Medulla oblongata (tissue), 1 donor: ENCODE data around the gene HHIPL1.

Experiments
- DNase-seq: peaks from one replicate; pipeline ENCODE4 v3.0.0-alpha.2; 2015; ENCODE audit errors: extremely low spot score

Gene HHIPL1

GRCh38 chr14:99644723-99645544 is at the start of gene HHIPL1:
Gene HHIPL1, plus strand, starts transcription at chr14:99645129. Its CDS starts 79 bp downstream, at chr14:99645208.
- no peak for DNase-seq

- no peak for DNase-seq
Measured at GRCh38 chr14:99595524-99595923, 49.4 kb upstream of the HHIPL1 start.

GRCh38 chr14:99596071-99596627 is 48.8 kb upstream of the HHIPL1 start:
- peak; percentile 47 for DNase-seq

- no peak for DNase-seq
Measured at GRCh38 chr14:99596772-99597171, 48.2 kb upstream of the HHIPL1 start.

GRCh38 chr14:99597911-99598600 is 46.9 kb upstream of the HHIPL1 start:
- no peak for DNase-seq

- peak; percentile 74 for DNase-seq
Measured at GRCh38 chr14:99598774-99599173, 46.2 kb upstream of the HHIPL1 start.

- no peak for DNase-seq
Measured at GRCh38 chr14:99599393-99599792, 45.5 kb upstream of the HHIPL1 start.

- no peak for DNase-seq
Measured at GRCh38 chr14:99600232-99600888, 44.6 kb upstream of the HHIPL1 start.

GRCh38 chr14:99601361-99601831 is 43.5 kb upstream of the HHIPL1 start:
- peak; percentile 70 for DNase-seq

- no peak for DNase-seq
Measured at GRCh38 chr14:99602054-99602787, 42.7 kb upstream of the HHIPL1 start.

- no peak for DNase-seq
Measured at GRCh38 chr14:99602788-99603415, 42.0 kb upstream of the HHIPL1 start.

- DNase-seq = no peak
Measured at GRCh38 chr14:99603471-99604277, 41.3 kb upstream of the HHIPL1 start, which contains the start of gene CCDC85C. Gene CCDC85C, minus strand, starts transcription at chr14:99604207. Its CDS starts 248 bp downstream, at chr14:99603959.

GRCh38 chr14:99604278-99604765 is 40.6 kb upstream of the HHIPL1 start:
- peak; percentile 98 for DNase-seq

- DNase-seq = no peak
Measured at GRCh38 chr14:99604766-99605298, 40.1 kb upstream of the HHIPL1 start.

GRCh38 chr14:99605299-99605961 is 39.5 kb upstream of the HHIPL1 start:
- peak; percentile 44 for DNase-seq

- DNase-seq = no peak
Measured at GRCh38 chr14:99606359-99606758, 38.6 kb upstream of the HHIPL1 start.

- DNase-seq = no peak
Measured at GRCh38 chr14:99608591-99608990, 36.3 kb upstream of the HHIPL1 start.

- no peak for DNase-seq
Measured at GRCh38 chr14:99609245-99610170, 35.4 kb upstream of the HHIPL1 start.
